SJSA1 (cell line): Measurements from ENCODE around the gene ZNF518B. TPM values are rescaled to one million over a fixed set of nuclear protein-coding genes. Genes with fewer than 3 reads are reported as not detected.

Experiments
- DNase-seq, 2 experiments: peaks; one replicate each; pipeline ENCODE4 v3.0.0-alpha.2; 2015 to 2020; ENCODE audit warnings: low spot score in 2 of 2, low read depth in 1 of 2
- H3K27ac ChIP-seq: fragments of 250-450 bp; sonication (Bioruptor Pico); 2 replicates; pipeline ENCODE4 v1.5.1; 2020; ENCODE audit warnings: mild to moderate bottlenecking, moderate library complexity
- H3K27me3 ChIP-seq: fragments of 250-450 bp; sonication (Bioruptor Pico); replicated peaks from 2 replicates; pipeline ENCODE4 v1.5.1; 2020; ENCODE audit warnings: mild to moderate bottlenecking, moderate library complexity
- H3K36me3 ChIP-seq: fragments of 250-450 bp; sonication (Bioruptor Pico); 2 replicates; pipeline ENCODE4 v1.5.1; 2020; ENCODE audit warnings: mild to moderate bottlenecking
- H3K4me1 ChIP-seq: fragments of 250-450 bp; sonication (Bioruptor Pico); replicated peaks from 2 replicates; pipeline ENCODE4 v1.6.1; 2021; ENCODE audit warnings: mild to moderate bottlenecking
- H3K4me3 ChIP-seq: fragments of 250-450 bp; sonication (Bioruptor Pico); 2 replicates; pipeline ENCODE4 v1.5.1; 2020; ENCODE audit warnings: mild to moderate bottlenecking
- H3K9me3 ChIP-seq: fragments of 250-450 bp; sonication (Bioruptor Pico); replicated peaks from 2 replicates; pipeline ENCODE4 v1.5.1; 2020; ENCODE audit warnings: mild to moderate bottlenecking
- total RNA-seq: library from RNA; depleted of rRNA; stranded (reverse); fragments of >200 nt; shearing (Covaris generic); gene quantifications from 2 replicates; pipeline ENCODE4 v1.2.3, GENCODE V29; 2014; rRNA removed

Gene ZNF518B, protein sequence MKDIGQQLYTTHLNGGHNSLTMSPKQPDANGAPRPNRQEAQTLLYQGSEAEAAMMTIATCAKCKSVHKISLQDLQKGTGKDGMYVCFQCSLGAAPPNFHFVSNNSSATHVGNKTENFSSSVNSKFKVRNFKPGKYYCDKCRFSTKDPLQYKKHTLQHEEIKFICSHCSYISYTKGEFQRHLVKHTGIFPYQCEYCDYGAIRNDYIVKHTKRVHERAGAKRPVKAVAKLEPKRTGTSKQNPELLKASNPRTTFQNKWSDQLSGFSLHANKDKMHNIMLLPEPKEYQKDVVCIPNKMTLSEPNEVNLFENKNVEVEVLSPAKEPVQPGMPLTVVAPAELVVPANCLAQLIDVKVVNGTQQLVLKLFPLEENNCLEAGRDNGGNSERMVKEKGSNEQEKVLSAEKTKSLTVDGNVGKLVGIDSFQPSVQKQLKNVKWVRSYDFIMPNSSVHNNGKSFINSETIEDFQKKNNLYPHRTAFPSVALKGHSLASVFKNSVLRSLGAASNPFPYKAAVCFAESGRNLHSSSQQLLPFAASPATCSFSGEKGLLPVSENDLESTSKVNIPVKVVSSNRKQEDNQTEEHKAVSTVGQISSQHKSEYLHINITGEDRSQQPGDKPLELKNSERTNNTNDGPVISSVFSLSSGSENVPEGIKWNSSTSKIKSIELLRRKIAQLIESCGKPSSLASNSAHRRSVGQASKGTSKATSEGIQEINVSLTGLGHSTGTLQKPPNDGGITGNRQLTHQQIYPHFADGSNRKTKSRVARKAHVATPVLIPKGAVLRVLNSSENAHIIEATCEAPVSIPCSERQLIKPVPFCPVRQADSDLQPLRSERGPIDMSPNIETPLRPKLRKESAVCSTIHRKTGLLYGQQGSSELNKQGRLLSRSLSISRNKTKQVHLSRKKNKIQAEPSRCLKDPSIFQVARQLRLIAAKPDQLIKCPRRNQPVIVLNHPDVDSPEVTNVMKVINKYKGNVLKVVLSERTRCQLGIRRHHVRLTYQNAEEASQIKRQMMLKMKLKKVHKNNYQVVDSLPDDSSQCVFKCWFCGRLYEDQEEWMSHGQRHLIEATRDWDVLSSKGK
- 23.5 and 24.9 TPM in 2 replicates for total RNA-seq

DNA sequence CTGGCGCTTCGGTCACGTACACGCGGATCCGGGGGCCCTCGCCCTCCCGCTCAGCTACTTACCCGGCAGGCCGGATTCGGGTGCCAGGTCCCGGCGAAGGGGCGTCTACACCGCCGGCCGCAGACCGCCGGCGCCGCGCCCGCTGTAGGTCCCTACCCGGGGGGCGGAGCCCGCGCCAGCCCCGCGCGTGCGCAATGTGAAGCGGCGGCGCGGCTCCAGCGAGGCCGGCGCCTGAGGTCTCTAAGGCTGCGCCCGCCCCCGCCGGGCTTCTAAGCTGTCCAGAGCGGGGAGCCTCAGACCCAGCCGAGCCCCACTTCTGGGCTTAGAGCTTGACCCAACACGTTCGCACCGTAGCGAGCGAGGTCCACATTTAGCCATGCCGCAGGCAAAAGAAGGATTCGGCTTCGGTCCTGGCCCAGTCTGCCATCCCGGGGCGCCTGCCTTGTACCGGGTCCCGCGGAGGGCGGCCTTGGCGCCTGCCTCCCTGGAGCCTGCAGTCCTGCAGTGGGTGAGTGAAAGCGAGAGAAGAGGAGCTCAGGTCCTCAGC lies at the start of gene ZNF518B:
ZNF518B (minus strand) TSS at position 172 of the 547 bp plus-strand sequence. CDS start 11,098 bp downstream, outside the sequence.
- H3K36me3 ChIP-seq, result no peaks in the 10 kb centered on the region; the same call in 1 of the 2 replicates
- H3K4me3 ChIP-seq, result peak within 1 kb of the TSS; percentile 69
- peaks cover 14% of the 10 kb centered on the region for H3K4me1 ChIP-seq
- 0 out of 2 replicates have a peak within 1 kb of the TSS, but pooled peaks have one; percentile 17 for H3K27ac ChIP-seq
- DNase-seq, result peak; percentile 34 to 46
- H3K27me3 ChIP-seq, result no peaks in the 10 kb centered on the region
- no peaks in the 10 kb centered on the region for H3K9me3 ChIP-seq

DNA sequence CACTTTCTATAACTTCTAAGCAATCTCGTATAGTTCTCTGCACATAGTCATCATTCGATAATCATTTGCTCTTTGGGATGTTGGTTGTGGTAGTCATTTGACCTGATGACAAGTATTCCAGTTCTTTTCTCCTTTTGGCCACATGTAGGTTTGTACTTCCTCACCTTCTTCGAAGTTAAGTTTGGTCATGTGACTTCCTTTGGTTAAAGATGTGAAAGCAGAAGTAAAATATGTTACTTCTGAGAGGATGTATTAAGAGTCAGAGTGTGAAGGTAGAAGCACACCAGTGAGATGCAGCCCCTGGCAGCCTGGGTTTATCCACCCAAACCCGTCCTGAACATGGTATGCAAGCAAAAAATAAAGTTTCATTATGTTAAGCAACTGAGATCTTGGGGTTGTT lies 48.9 kb upstream of the ZNF518B start:
- H3K4me1 ChIP-seq, result no peaks in the 10 kb centered on the region
- H3K27ac ChIP-seq, result no peak overlapping the region
- H3K36me3 ChIP-seq, result no peaks in the 10 kb centered on the region
- H3K27me3 ChIP-seq, result no peaks in the 10 kb centered on the region
- no peak for DNase-seq
- no peaks in the 10 kb centered on the region for H3K9me3 ChIP-seq
- H3K4me3 ChIP-seq, result no peak overlapping the region

DNA sequence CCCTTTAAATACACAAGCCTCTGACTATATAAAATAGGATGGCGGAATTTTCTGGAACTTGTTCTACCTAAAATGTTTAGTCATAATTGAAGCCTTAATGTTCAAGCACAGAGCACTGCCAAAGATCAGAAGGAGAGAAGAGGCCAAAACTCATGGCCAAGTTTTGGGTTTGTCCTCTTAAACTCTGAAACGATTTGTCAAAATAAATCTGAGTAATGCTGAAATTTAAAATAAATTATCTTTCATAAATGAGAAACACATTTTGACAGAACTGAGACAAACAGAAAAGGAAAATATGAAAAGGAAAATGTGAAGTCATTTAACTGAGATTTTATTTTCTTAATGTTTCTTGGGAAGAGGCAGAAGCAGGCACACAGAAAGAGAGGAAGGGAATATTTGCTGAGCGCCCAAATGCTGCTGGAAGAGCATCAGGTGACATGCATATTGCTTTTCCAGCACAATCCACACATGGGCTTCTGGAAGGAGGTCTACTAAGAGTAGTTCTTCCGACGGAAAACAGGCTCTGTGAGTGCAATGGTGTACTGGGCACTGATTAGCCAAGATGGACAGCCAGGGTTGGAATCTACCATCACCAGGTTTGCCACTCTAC lies 47.4 kb upstream of the ZNF518B start:
- H3K27me3 ChIP-seq, result no peaks in the 10 kb centered on the region

DNA sequence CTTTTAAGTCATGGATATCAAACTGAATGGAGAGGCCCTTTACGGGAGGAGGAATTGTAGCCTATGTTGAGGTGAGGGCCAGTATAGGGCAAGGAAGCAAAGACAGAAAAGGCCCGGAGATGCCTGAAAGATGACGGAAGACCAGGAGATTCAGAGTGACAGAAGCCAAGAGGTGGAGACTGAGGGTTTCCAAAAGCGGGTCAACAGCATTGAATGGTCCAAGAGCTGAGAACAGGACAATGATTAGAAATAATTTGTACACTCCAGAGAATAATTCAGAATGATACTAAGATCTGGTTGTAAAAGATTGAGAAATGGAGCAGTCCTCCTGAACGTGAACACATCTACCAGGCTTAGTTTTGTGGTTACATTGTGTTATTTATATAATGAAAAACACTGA lies 45.5 kb upstream of the ZNF518B start:
- Histone ChIP-seq H3K27me3 (no peaks in the 10 kb centered on the region), H3K27ac (no peak overlapping the region), H3K4me1 (no peaks in the 10 kb centered on the region), H3K4me3 (no peak overlapping the region), H3K9me3 (no peaks in the 10 kb centered on the region), H3K36me3 (no peaks in the 10 kb centered on the region)
- DNase-seq, result no peak

More for the DNA sequence above, 47.4 kb upstream of the ZNF518B start:
- Histone ChIP-seq H3K27ac (no peak overlapping the region), H3K9me3 (no peaks in the 10 kb centered on the region), H3K36me3 (no peaks in the 10 kb centered on the region), H3K4me1 (no peaks in the 10 kb centered on the region), H3K4me3 (no peak overlapping the region)
- no peak for DNase-seq

DNA sequence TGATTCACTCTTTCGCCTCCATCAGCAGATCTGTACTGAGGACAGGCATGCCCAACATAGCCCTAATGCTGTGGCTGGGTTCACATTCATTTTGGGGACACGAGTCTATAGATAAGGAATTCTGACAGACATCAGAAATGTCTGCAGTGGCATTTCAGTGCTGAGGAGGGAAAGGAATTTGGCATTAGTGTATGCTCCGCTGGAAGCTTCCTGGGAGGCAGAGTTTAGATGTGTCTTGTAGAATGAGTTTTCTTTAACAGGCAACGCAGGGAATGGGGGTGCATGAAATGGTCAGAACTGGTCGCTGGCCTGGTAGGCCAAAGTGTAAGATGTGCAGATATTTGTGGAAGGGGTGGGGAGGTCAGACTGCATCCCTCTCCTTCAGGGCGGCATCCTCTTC lies 43.5 kb upstream of the ZNF518B start:
- DNase-seq, result no peak
- no peaks in the 10 kb centered on the region for H3K4me1 ChIP-seq
- H3K27me3 ChIP-seq, result no peaks in the 10 kb centered on the region
- no peak overlapping the region for H3K27ac ChIP-seq
- H3K9me3 ChIP-seq, result no peaks in the 10 kb centered on the region
- no peaks in the 10 kb centered on the region for H3K36me3 ChIP-seq
- H3K4me3 ChIP-seq, result no peak overlapping the region

DNA sequence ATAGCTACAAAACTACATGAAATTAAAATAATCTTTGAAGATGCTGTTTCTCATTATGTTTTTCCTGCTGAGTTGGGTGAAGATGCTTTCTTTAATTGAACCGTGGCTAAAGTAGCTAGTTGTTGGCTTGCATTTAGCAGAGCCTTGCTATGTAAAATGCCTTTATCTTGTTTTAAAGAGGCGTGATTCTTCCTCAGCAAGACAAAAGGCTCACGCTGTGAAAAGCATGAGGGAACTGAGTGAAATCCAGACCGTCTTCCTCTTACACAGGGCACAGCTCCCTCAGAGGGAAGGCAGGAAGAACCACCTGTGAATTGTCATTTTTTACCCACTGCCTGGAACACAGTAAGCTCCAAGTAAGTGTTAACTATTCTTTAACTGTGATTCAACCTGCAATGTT lies 39.0 kb upstream of the ZNF518B start:
- no peak overlapping the region for H3K4me3 ChIP-seq
- H3K9me3 ChIP-seq, result no peaks in the 10 kb centered on the region
- H3K27me3 ChIP-seq, result no peaks in the 10 kb centered on the region
- no peak overlapping the region for H3K27ac ChIP-seq
- H3K4me1 ChIP-seq, result no peaks in the 10 kb centered on the region
- no peak for DNase-seq
- no peaks in the 10 kb centered on the region for H3K36me3 ChIP-seq

DNA sequence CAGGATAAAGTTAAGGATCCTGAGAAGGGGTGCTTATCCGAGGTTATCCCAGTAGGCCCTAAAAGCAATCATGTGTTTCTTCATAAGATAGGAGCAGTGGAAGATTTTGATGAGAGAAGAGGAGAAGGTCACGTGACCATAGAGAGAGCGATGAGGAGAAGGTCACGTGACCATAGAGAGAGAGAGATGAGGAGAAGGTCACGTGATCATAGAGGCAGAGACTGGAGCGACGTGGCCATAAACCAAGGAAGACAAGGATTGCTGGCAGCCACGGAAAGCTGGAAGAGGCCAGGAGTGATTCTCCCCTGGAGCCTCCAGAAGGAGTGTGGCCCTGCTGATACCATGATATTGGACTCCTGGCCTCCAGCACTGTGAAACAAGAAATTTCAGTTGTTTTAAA lies 38.4 kb upstream of the ZNF518B start:
- Histone ChIP-seq H3K4me3 (no peak overlapping the region), H3K9me3 (no peaks in the 10 kb centered on the region), H3K4me1 (no peaks in the 10 kb centered on the region), H3K36me3 (no peaks in the 10 kb centered on the region), H3K27ac (no peak overlapping the region), H3K27me3 (no peaks in the 10 kb centered on the region)
- DNase-seq, result no peak

DNA sequence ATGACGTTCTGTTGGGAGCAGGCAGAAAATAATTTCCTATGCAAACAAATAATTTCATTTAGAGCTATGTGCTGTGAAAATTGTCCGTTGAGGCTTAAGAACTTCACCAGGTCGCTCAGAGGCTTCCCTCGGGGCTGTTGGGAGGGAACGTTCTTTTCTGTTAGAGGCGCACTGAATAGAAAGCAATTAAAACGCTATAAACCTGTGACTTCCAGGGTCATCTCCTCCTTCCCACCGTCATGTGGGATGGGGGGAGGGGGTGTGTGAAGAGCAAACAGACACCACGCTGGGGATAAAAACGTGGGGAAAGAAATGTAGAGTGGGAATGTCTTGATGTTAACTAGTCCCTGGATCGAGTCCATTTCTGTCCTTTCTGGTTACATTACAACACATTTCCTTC lies 35.2 kb upstream of the ZNF518B start:
- no peaks in the 10 kb centered on the region for H3K4me1 ChIP-seq
- no peak for DNase-seq
- no peaks in the 10 kb centered on the region for H3K36me3 ChIP-seq
- H3K9me3 ChIP-seq, result no peaks in the 10 kb centered on the region
- H3K27ac ChIP-seq, result no peak overlapping the region
- H3K4me3 ChIP-seq, result no peak overlapping the region
- H3K27me3 ChIP-seq, result no peaks in the 10 kb centered on the region

DNA sequence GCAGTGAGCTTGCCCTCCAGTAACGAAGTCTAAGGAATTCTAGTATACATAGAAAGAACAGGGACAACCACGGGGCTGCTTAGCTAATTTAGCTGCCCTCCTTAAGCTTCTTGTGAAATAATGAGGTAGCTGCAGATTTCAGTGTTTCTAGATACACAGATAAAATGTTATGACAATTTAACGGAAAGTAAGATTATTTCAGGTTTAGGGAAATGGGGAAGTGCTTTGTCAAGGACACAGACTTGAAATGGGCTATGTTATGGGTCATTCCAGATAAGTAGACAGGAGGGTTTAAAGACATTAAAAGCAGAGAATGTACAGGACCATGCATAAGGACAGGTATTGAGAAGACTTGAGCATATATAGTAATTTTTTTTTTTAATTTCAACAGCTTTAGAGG lies 34.2 kb upstream of the ZNF518B start:
- no peaks in the 10 kb centered on the region for H3K36me3 ChIP-seq
- H3K4me1 ChIP-seq, result no peaks in the 10 kb centered on the region
- H3K9me3 ChIP-seq, result no peaks in the 10 kb centered on the region

DNA sequence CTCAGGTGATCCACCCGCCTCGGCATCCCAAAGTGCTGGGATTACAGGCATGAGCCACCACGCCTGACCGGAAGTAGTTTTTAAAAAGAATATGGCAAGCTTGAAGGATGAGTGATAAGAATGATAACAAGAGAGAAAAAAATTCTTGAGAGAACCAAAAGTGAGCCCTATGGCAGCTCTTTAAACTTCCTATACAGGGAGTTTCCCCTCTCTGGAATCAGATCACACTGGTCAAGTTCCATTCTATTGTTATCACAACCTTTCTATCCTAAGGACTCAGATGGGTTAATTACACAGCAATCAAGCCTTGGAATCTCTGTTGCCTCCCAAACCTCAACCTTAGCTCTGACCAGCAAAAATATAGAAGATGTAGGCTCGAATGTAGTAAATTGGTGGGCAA lies 33.8 kb upstream of the ZNF518B start:
- no peaks in the 10 kb centered on the region for H3K9me3 ChIP-seq
- H3K27ac ChIP-seq, result no peak overlapping the region
- no peaks in the 10 kb centered on the region for H3K36me3 ChIP-seq
- H3K4me1 ChIP-seq, result no peaks in the 10 kb centered on the region
- H3K4me3 ChIP-seq, result no peak overlapping the region
- H3K27me3 ChIP-seq, result no peaks in the 10 kb centered on the region
- DNase-seq, result no peak

More for the DNA sequence above, 34.2 kb upstream of the ZNF518B start:
- no peak overlapping the region for H3K27ac ChIP-seq
- no peak for DNase-seq
- no peaks in the 10 kb centered on the region for H3K27me3 ChIP-seq
- H3K4me3 ChIP-seq, result no peak overlapping the region

DNA sequence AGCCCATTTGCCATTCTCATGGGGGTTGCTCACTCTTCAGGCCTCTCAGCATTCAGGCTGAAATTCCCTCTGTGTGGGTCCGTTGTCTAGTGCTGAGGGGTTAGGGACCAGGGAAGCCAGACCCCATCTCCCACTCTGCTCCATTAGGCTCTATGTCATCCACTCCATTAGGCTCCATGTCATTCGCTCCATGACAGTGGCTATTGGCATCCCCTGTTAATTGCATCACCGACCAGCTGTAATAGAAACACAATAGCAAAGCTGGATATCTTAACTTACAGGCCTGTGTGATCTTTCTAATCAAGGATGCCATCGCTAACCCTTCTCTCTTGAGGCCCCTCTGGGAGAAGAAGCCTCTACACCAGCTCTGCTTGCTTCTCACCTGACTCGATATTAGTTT lies 25.7 kb upstream of the ZNF518B start:
- no peaks in the 10 kb centered on the region for H3K4me1 ChIP-seq
- H3K27ac ChIP-seq, result no peak overlapping the region
- no peak for DNase-seq
- no peak overlapping the region for H3K4me3 ChIP-seq
- no peaks in the 10 kb centered on the region for H3K9me3 ChIP-seq
- no peaks in the 10 kb centered on the region for H3K36me3 ChIP-seq
- H3K27me3 ChIP-seq, result no peaks in the 10 kb centered on the region

DNA sequence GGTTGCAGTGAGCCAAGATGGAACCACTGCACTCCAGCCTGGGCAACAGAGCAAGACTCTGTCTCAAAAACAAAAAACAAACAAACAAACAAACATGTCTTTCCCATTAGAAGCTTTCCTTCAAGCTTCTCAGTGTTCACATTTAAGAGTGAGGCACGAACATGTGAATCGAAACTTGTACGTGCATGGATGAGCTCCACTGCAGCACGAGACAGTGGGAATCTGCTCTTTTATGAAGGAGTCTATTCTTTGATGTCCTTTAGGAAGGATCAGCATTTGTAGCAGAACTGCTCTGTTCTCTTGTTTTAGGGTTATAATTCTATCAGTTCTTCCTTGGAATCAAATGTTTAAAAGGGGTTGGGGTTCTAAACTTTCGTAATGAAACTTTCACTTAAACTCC lies 23.4 kb upstream of the ZNF518B start:
- DNase-seq, result no peak
- Histone ChIP-seq H3K4me3 (no peak overlapping the region), H3K27ac (no peak overlapping the region), H3K36me3 (no peaks in the 10 kb centered on the region), H3K9me3 (no peaks in the 10 kb centered on the region), H3K4me1 (no peaks in the 10 kb centered on the region), H3K27me3 (no peaks in the 10 kb centered on the region)

DNA sequence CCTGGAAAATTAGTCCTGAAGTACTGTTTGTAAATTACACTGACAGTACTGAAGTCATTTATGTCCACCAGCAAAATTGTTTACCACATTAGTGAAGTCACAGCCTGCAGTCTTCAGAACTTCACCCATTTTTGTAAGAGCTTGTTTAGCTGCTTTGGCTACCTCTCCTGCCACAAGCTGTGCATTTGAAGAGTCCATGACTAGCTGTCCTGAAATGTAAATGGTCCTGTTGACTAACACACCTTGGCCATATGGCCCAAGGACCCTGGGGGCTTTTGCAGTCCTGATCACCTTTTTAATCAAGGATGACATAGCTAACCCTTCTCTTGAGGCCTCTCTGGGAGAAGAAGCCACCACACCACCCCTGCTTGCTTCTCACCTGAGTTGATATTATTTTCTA lies 21.4 kb upstream of the ZNF518B start:
- Histone ChIP-seq H3K27ac (no peak overlapping the region), H3K9me3 (no peaks in the 10 kb centered on the region), H3K27me3 (no peaks in the 10 kb centered on the region), H3K4me3 (no peak overlapping the region), H3K36me3 (no peaks in the 10 kb centered on the region), H3K4me1 (no peaks in the 10 kb centered on the region)
- DNase-seq, result no peak
